Measurements from ENCODE around the gene PCDHGC5. TPM values are rescaled to one million over a fixed set of nuclear protein-coding genes. Genes with fewer than 3 reads are reported as not detected.

Gene PCDHGC5
- total RNA-seq, 1 donor = 3.6 TPM

GRCh38 chr5:141490771-141491170 lies 1.9 kb downstream of the PCDHGC5 start:
- TF ChIP-seq CTCF (IDR thresholded peaks at IDR 0.05; ENCODE audit: extremely low read depth, low read depth, low read length) = no peak
- peaks cover 41% of the 10 kb centered on the region for H4K20me1 ChIP-seq (ENCODE audit: insufficient read depth, low read length)
- no peaks in the 10 kb centered on the region for H3K27me3 ChIP-seq (ENCODE audit: insufficient read depth, low read length)
- peaks cover 26% of the 10 kb centered on the region for H3K36me3 ChIP-seq (ENCODE audit: insufficient read depth, low read length)
- peak; percentile 45 for DNase-seq (ENCODE audit: insufficient read length, low spot score, missing footprints)
- H3K4me3 ChIP-seq (ENCODE audit: insufficient read depth, low read length) = no peak overlapping the region
- no peaks in the 10 kb centered on the region for H3K9me3 ChIP-seq (ENCODE audit: low read depth, low read length)
- no peak overlapping the region for H3K4me2 ChIP-seq (ENCODE audit: insufficient read depth, low read length)
- H2AFZ ChIP-seq (ENCODE audit: low read length) = no peak overlapping the region
- H3K79me2 ChIP-seq (ENCODE audit: insufficient read depth, low read length) = peaks cover 79% of the 10 kb centered on the region
- H3K4me1 ChIP-seq (ENCODE audit: insufficient read depth, low read length) = peaks cover 44% of the 10 kb centered on the region
- no peak overlapping the region for H3K27ac ChIP-seq (ENCODE audit: low read depth, low read length)

GRCh38 chr5:141491323-141492167 lies 2.7 kb downstream of the PCDHGC5 start:
- Histone ChIP-seq H3K27me3 (ENCODE audit: insufficient read depth, low read length) (no peaks in the 10 kb centered on the region), H3K36me3 (ENCODE audit: insufficient read depth, low read length) (peaks cover 26% of the 10 kb centered on the region), H3K79me2 (ENCODE audit: insufficient read depth, low read length) (peaks cover 77% of the 10 kb centered on the region), H3K9me3 (ENCODE audit: low read depth, low read length) (no peaks in the 10 kb centered on the region), H3K27ac (ENCODE audit: low read depth, low read length) (no peak overlapping the region), H3K4me1 (ENCODE audit: insufficient read depth, low read length) (peaks cover 44% of the 10 kb centered on the region), H3K4me2 (ENCODE audit: insufficient read depth, low read length) (no peak overlapping the region), H2AFZ (ENCODE audit: low read length) (no peak overlapping the region), H3K4me3 (ENCODE audit: insufficient read depth, low read length) (no peak overlapping the region), H4K20me1 (ENCODE audit: insufficient read depth, low read length) (peaks cover 41% of the 10 kb centered on the region)
- DNase-seq (ENCODE audit: insufficient read length, low spot score, missing footprints) = no peak
- TF ChIP-seq CTCF (IDR thresholded peaks at IDR 0.05; ENCODE audit: extremely low read depth, low read depth, low read length) = no peak

- Histone ChIP-seq H3K4me1 (ENCODE audit: insufficient read depth, low read length) (peaks cover 44% of the 10 kb centered on the region), H3K4me2 (ENCODE audit: insufficient read depth, low read length) (no peak overlapping the region), H3K27me3 (ENCODE audit: insufficient read depth, low read length) (no peaks in the 10 kb centered on the region), H3K36me3 (ENCODE audit: insufficient read depth, low read length) (peaks cover 21% of the 10 kb centered on the region), H3K27ac (ENCODE audit: low read depth, low read length) (no peak overlapping the region), H3K79me2 (ENCODE audit: insufficient read depth, low read length) (peaks cover 69% of the 10 kb centered on the region), H3K9me3 (ENCODE audit: low read depth, low read length) (no peaks in the 10 kb centered on the region), H4K20me1 (ENCODE audit: insufficient read depth, low read length) (peaks cover 35% of the 10 kb centered on the region), H2AFZ (ENCODE audit: low read length) (no peak overlapping the region), H3K4me3 (ENCODE audit: insufficient read depth, low read length) (no peak overlapping the region)
- DNase-seq (ENCODE audit: insufficient read length, low spot score, missing footprints) = no peak
- TF ChIP-seq CTCF (IDR thresholded peaks at IDR 0.05; ENCODE audit: extremely low read depth, low read depth, low read length) = no peak
These were observed 3.4 kb downstream of the PCDHGC5 start for GRCh38 chr5:141492168-141492885.
